Measurements from ENCODE around the gene NUCKS1.

The NUCKS1 gene

GRCh38 chr1:205794011-205794730 lies 44.2 kb upstream of the NUCKS1 start:
- no peaks in the 10 kb centered on the region for H3K4me1 ChIP-seq (ENCODE audit: insufficient read depth, low read length, severe bottlenecking)
- TF ChIP-seq CTCF (IDR thresholded peaks at IDR 0.05; ENCODE audit: low read length): no peak
- TF ChIP-seq EZH2 (IDR thresholded peaks at IDR 0.05; ENCODE audit: borderline replicate concordance, low read length): no peak
- H3K9me2 ChIP-seq (ENCODE audit: low read depth, low read length): no peaks in the 10 kb centered on the region
- H2AFZ ChIP-seq (ENCODE audit: low read length): no peak overlapping the region
- H4K20me1 ChIP-seq (ENCODE audit: insufficient read depth, low read length): no peaks in the 10 kb centered on the region
- H3F3A ChIP-seq (ENCODE audit: insufficient read depth, low read length): no peaks in the 10 kb centered on the region
- H3K4me3 ChIP-seq (ENCODE audit: low read depth, low read length, poor library complexity, severe bottlenecking): no peak overlapping the region
- no peak overlapping the region for H3K4me2 ChIP-seq (ENCODE audit: low read length)
- no peak overlapping the region for H3K27ac ChIP-seq (ENCODE audit: low read depth, low read length, poor library complexity, severe bottlenecking)
- H3K9ac ChIP-seq (ENCODE audit: low read length): no peak overlapping the region
- H3K9me3 ChIP-seq (ENCODE audit: low read length): no peaks in the 10 kb centered on the region
- H3K36me3 ChIP-seq (ENCODE audit: insufficient read depth, low read length): no peaks in the 10 kb centered on the region
- H3K27me3 ChIP-seq (ENCODE audit: insufficient read depth, low read length): no peaks in the 10 kb centered on the region
- no peaks in the 10 kb centered on the region for H3K79me2 ChIP-seq (ENCODE audit: insufficient read depth, low read length)

- no peaks in the 10 kb centered on the region for H3F3A ChIP-seq (ENCODE audit: insufficient read depth, low read length)
- no peaks in the 10 kb centered on the region for H4K20me1 ChIP-seq (ENCODE audit: insufficient read depth, low read length)
- H3K27ac ChIP-seq (ENCODE audit: low read depth, low read length, poor library complexity, severe bottlenecking): no peak overlapping the region
- no peaks in the 10 kb centered on the region for H3K4me1 ChIP-seq (ENCODE audit: insufficient read depth, low read length, severe bottlenecking)
- TF ChIP-seq CTCF (IDR thresholded peaks at IDR 0.05; ENCODE audit: low read length): no peak
- no peak for TF ChIP-seq EZH2 (IDR thresholded peaks at IDR 0.05; ENCODE audit: borderline replicate concordance, low read length)
- no peaks in the 10 kb centered on the region for H3K36me3 ChIP-seq (ENCODE audit: insufficient read depth, low read length)
- no peak overlapping the region for H2AFZ ChIP-seq (ENCODE audit: low read length)
- no peaks in the 10 kb centered on the region for H3K9me3 ChIP-seq (ENCODE audit: low read length)
- H3K79me2 ChIP-seq (ENCODE audit: insufficient read depth, low read length): no peaks in the 10 kb centered on the region
- H3K4me2 ChIP-seq (ENCODE audit: low read length): no peak overlapping the region
- H3K9me2 ChIP-seq (ENCODE audit: low read depth, low read length): no peaks in the 10 kb centered on the region
- no peak overlapping the region for H3K4me3 ChIP-seq (ENCODE audit: low read depth, low read length, poor library complexity, severe bottlenecking)
- H3K9ac ChIP-seq (ENCODE audit: low read length): no peak overlapping the region
- H3K27me3 ChIP-seq (ENCODE audit: insufficient read depth, low read length): no peaks in the 10 kb centered on the region
Observed at GRCh38 chr1:205792961-205793673, 43.1 kb upstream of the NUCKS1 start.

- H3K9ac ChIP-seq (ENCODE audit: low read length): no peak overlapping the region
- no peaks in the 10 kb centered on the region for H3K36me3 ChIP-seq (ENCODE audit: insufficient read depth, low read length)
- no peaks in the 10 kb centered on the region for H3K79me2 ChIP-seq (ENCODE audit: insufficient read depth, low read length)
- no peak overlapping the region for H2AFZ ChIP-seq (ENCODE audit: low read length)
- no peaks in the 10 kb centered on the region for H3K9me3 ChIP-seq (ENCODE audit: low read length)
- no peak overlapping the region for H3K4me3 ChIP-seq (ENCODE audit: low read depth, low read length, poor library complexity, severe bottlenecking)
- H3K9me2 ChIP-seq (ENCODE audit: low read depth, low read length): no peaks in the 10 kb centered on the region
- TF ChIP-seq CTCF (IDR thresholded peaks at IDR 0.05; ENCODE audit: low read length) (no peak), EZH2 (IDR thresholded peaks at IDR 0.05; ENCODE audit: borderline replicate concordance, low read length) (no peak)
- H4K20me1 ChIP-seq (ENCODE audit: insufficient read depth, low read length): no peaks in the 10 kb centered on the region
- no peak overlapping the region for H3K27ac ChIP-seq (ENCODE audit: low read depth, low read length, poor library complexity, severe bottlenecking)
- H3F3A ChIP-seq (ENCODE audit: insufficient read depth, low read length): no peaks in the 10 kb centered on the region
- no peaks in the 10 kb centered on the region for H3K4me1 ChIP-seq (ENCODE audit: insufficient read depth, low read length, severe bottlenecking)
- no peaks in the 10 kb centered on the region for H3K27me3 ChIP-seq (ENCODE audit: insufficient read depth, low read length)
- H3K4me2 ChIP-seq (ENCODE audit: low read length): no peak overlapping the region
Observed at GRCh38 chr1:205792481-205792881, 42.5 kb upstream of the NUCKS1 start.

Measured in OCI-LY1 (cell line).